Measurements from ENCODE around the gene LILRA5. TPM values are rescaled to one million over a fixed set of nuclear protein-coding genes. Genes with fewer than 3 reads are reported as not detected.
"Not testable (repeated sequence)": the region's sequence is repeated elsewhere in the genome, so short reads cannot be mapped to it uniquely, and the experiment has no call there.

The LILRA5 gene
- not detected in 2 replicates for total RNA-seq (2014; rRNA removed; shearing (Covaris generic))

GRCh38 chr19:54312436-54313377, at the start of gene LILRA5:
Gene LILRA5, minus strand, starts transcription at chr19:54313166. Its CDS starts 147 bp downstream, at chr19:54313019.
- H3K27me3 ChIP-seq (ENCODE audit: control insufficient read depth, insufficient read depth, low read length), result no peaks in the 10 kb centered on the region; the same call in 1 of the 2 replicates
- no peak for DNase-seq

GRCh38 chr19:54361680-54362422, 48.9 kb upstream of the LILRA5 start:
- not testable (repeated sequence) for DNase-seq; H3K27me3 ChIP-seq (ENCODE audit: control insufficient read depth, insufficient read depth, low read length); H3K36me3 ChIP-seq (replicated peaks; ENCODE audit: control insufficient read depth, insufficient read depth, low read length); H3K4me3 ChIP-seq (ENCODE audit: insufficient read depth, low read depth, low read length)

More at GRCh38 chr19:54312436-54313377, at the start of gene LILRA5:
- Histone ChIP-seq H3K36me3 (replicated peaks; ENCODE audit: control insufficient read depth, insufficient read depth, low read length) (no peaks in the 10 kb centered on the region), H3K4me3 (ENCODE audit: insufficient read depth, low read depth, low read length) (no peak within 1 kb of the TSS)

- DNase-seq; H3K27me3 ChIP-seq (ENCODE audit: control insufficient read depth, insufficient read depth, low read length): not testable (repeated sequence)
These were observed 46.3 kb upstream of the LILRA5 start for GRCh38 chr19:54359149-54359820.

GRCh38 chr19:54357381-54357780, 44.4 kb upstream of the LILRA5 start:
- H3K4me3 ChIP-seq (ENCODE audit: insufficient read depth, low read depth, low read length), result no peak overlapping the region
- no peaks in the 10 kb centered on the region for H3K27me3 ChIP-seq (ENCODE audit: control insufficient read depth, insufficient read depth, low read length)
- no peak for DNase-seq
- no peaks in the 10 kb centered on the region for H3K36me3 ChIP-seq (replicated peaks; ENCODE audit: control insufficient read depth, insufficient read depth, low read length)

More at GRCh38 chr19:54359149-54359820, 46.3 kb upstream of the LILRA5 start:
- not testable (repeated sequence) for H3K36me3 ChIP-seq (replicated peaks; ENCODE audit: control insufficient read depth, insufficient read depth, low read length); H3K4me3 ChIP-seq (ENCODE audit: insufficient read depth, low read depth, low read length)

- no peak for DNase-seq
- no peak overlapping the region for H3K4me3 ChIP-seq (ENCODE audit: insufficient read depth, low read depth, low read length)
- no peaks in the 10 kb centered on the region for H3K36me3 ChIP-seq (replicated peaks; ENCODE audit: control insufficient read depth, insufficient read depth, low read length)
- H3K27me3 ChIP-seq (ENCODE audit: control insufficient read depth, insufficient read depth, low read length), result no peaks in the 10 kb centered on the region
These were observed 43.6 kb upstream of the LILRA5 start for GRCh38 chr19:54356444-54357056.

GRCh38 chr19:54355675-54356074, 42.7 kb upstream of the LILRA5 start:
- H3K36me3 ChIP-seq (replicated peaks; ENCODE audit: control insufficient read depth, insufficient read depth, low read length), result no peaks in the 10 kb centered on the region
- H3K4me3 ChIP-seq (ENCODE audit: insufficient read depth, low read depth, low read length), result no peak overlapping the region
- no peaks in the 10 kb centered on the region for H3K27me3 ChIP-seq (ENCODE audit: control insufficient read depth, insufficient read depth, low read length)
- no peak for DNase-seq

- no peak overlapping the region for H3K4me3 ChIP-seq (ENCODE audit: insufficient read depth, low read depth, low read length)
- H3K27me3 ChIP-seq (ENCODE audit: control insufficient read depth, insufficient read depth, low read length), result no peaks in the 10 kb centered on the region
- DNase-seq, result no peak
- H3K36me3 ChIP-seq (replicated peaks; ENCODE audit: control insufficient read depth, insufficient read depth, low read length), result no peaks in the 10 kb centered on the region
These were observed 41.8 kb upstream of the LILRA5 start for GRCh38 chr19:54354761-54355160.

- DNase-seq, result no peak
- Histone ChIP-seq H3K4me3 (ENCODE audit: insufficient read depth, low read depth, low read length) (no peak overlapping the region), H3K27me3 (ENCODE audit: control insufficient read depth, insufficient read depth, low read length) (no peaks in the 10 kb centered on the region), H3K36me3 (replicated peaks; ENCODE audit: control insufficient read depth, insufficient read depth, low read length) (no peaks in the 10 kb centered on the region)
These were observed 39.6 kb upstream of the LILRA5 start for GRCh38 chr19:54352546-54352945.

- no peak overlapping the region for H3K4me3 ChIP-seq (ENCODE audit: insufficient read depth, low read depth, low read length)
- DNase-seq, result no peak
- no peaks in the 10 kb centered on the region for H3K36me3 ChIP-seq (replicated peaks; ENCODE audit: control insufficient read depth, insufficient read depth, low read length)
- H3K27me3 ChIP-seq (ENCODE audit: control insufficient read depth, insufficient read depth, low read length), result no peaks in the 10 kb centered on the region
These were observed 39.1 kb upstream of the LILRA5 start for GRCh38 chr19:54352041-54352440.

- no peak for DNase-seq
- no peaks in the 10 kb centered on the region for H3K27me3 ChIP-seq (ENCODE audit: control insufficient read depth, insufficient read depth, low read length)
- no peaks in the 10 kb centered on the region for H3K36me3 ChIP-seq (replicated peaks; ENCODE audit: control insufficient read depth, insufficient read depth, low read length)
- no peak overlapping the region for H3K4me3 ChIP-seq (ENCODE audit: insufficient read depth, low read depth, low read length)
These were observed 38.5 kb upstream of the LILRA5 start for GRCh38 chr19:54351474-54351873.

- DNase-seq, result no peak
- no peaks in the 10 kb centered on the region for H3K27me3 ChIP-seq (ENCODE audit: control insufficient read depth, insufficient read depth, low read length)
- H3K36me3 ChIP-seq (replicated peaks; ENCODE audit: control insufficient read depth, insufficient read depth, low read length), result no peaks in the 10 kb centered on the region
- no peak overlapping the region for H3K4me3 ChIP-seq (ENCODE audit: insufficient read depth, low read depth, low read length)
These were observed 33.0 kb upstream of the LILRA5 start for GRCh38 chr19:54345938-54346386.

GRCh38 chr19:54343868-54344267, 30.9 kb upstream of the LILRA5 start:
- Histone ChIP-seq H3K36me3 (replicated peaks; ENCODE audit: control insufficient read depth, insufficient read depth, low read length) (no peaks in the 10 kb centered on the region), H3K4me3 (ENCODE audit: insufficient read depth, low read depth, low read length) (no peak overlapping the region), H3K27me3 (ENCODE audit: control insufficient read depth, insufficient read depth, low read length) (no peaks in the 10 kb centered on the region)
- DNase-seq, result no peak

GRCh38 chr19:54341295-54341694, 28.3 kb upstream of the LILRA5 start:
- Histone ChIP-seq H3K36me3 (replicated peaks; ENCODE audit: control insufficient read depth, insufficient read depth, low read length) (no peaks in the 10 kb centered on the region), H3K4me3 (ENCODE audit: insufficient read depth, low read depth, low read length) (no peak overlapping the region), H3K27me3 (ENCODE audit: control insufficient read depth, insufficient read depth, low read length) (no peaks in the 10 kb centered on the region)
- no peak for DNase-seq

Data from H7 (cell line).